HG02678 (cell line): Measurements from ENCODE around the gene SLC4A2.
A peak's percentile ranks its signal among the peaks of the same experiment; 100 is the strongest.

Source experiments
- ATAC-seq: cut with Tn5 transposase; IDR thresholded peaks from one replicate; pipeline ENCODE4 v1.9.1; 2021; ENCODE audit warnings: mild to moderate bottlenecking, moderate library complexity; ENCODE audit not compliant: unreplicated experiment

SLC4A2 gene

DNA sequence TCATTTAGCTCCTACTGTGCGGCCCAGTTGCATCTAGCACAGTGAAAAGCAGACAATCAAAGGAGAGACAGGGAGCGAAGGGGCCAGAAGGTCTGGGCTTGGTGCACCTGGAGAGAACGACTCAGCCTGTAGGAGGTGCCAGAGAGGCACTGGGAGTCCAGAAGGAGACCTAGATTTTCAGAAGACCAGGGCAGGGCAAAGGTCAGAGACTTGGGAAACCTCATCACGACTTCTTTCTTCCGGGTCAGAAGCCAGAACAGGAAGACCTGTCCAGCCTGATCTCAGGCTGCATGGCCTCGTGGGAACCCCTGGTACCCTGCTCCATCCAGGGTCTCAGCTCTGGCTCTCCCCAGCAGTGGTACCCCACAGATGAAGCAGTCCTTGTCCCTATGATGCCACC is 32.0 kb downstream of the SLC4A2 start:
- no peak for ATAC-seq

DNA sequence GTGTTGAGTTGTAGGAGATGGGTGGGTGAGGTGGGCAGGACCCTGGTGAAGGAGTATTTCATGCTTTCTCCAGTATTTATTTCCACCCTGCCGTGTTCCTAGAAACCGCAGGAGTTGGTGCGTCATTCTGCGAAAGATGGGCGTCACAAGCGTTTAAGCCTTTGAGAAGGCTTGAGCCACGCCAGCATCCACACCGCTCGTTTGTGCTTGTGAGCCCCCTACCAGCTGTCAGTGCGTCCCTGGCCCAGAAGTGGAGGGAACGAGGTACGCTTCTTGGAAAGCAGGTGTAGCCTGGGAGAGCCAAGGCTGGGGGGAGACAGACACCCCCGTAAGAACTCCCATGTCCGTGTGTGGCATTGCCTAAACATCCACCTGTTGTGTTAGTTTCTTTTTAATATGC is 32.6 kb downstream of the SLC4A2 start:
- ATAC-seq, result no peak

DNA sequence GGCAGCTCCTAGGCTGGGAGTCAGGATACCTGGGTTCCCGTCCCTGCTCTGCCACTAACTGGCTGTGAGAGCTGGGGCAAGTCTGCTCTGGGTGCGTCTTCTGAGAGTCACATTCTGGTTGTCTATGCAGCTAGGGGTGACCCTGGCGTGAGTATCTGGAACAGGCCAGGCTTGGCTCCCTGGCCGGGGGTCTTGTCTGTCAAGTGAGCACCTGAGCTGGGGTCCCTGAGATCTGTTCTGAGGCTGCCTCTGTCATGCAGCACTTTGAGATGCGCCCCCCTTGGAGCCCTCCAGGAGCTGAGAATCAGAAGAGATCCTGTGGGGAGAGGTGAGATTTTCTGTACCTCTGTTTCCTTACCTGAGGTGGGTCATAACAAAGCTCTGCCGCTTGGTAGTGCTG is 34.4 kb downstream of the SLC4A2 start:
- no peak for ATAC-seq

GRCh38 chr7:151094675-151095074 is 35.3 kb downstream of the SLC4A2 start:
- no peak for ATAC-seq

DNA sequence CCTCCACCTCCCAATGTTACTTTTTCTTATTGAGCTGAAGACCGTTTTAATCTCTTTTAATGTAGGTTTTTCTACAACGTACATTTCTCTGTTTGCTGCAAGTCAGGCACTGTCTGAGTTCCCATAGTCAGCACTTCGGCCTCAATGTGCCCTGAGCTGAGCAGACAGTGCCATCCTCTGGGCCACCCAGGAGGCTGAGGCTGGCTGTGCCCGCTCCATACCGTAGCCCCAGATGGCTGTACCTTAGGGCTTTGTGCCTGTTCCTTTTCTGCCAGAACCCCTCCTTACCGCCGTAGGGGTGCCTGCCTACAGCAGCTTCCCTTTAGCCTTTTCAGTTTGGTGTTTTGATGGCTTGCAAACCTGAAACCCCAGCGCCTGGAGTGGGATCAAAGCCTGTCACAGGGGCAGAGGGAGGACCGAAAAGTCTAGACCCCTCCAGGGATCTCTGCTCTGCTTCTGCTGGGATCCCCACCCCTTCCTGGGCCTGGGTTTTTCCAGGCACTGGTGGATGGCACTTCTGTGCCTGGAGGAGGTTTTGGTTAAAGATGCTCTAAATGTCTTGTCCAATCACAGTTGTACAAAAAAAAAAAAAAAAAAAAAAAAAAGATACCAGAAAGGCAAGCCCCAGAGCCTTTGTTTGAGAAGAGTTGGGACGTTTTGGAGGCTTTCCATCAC is 35.9 kb downstream of the SLC4A2 start:
- ATAC-seq, result no peak

DNA sequence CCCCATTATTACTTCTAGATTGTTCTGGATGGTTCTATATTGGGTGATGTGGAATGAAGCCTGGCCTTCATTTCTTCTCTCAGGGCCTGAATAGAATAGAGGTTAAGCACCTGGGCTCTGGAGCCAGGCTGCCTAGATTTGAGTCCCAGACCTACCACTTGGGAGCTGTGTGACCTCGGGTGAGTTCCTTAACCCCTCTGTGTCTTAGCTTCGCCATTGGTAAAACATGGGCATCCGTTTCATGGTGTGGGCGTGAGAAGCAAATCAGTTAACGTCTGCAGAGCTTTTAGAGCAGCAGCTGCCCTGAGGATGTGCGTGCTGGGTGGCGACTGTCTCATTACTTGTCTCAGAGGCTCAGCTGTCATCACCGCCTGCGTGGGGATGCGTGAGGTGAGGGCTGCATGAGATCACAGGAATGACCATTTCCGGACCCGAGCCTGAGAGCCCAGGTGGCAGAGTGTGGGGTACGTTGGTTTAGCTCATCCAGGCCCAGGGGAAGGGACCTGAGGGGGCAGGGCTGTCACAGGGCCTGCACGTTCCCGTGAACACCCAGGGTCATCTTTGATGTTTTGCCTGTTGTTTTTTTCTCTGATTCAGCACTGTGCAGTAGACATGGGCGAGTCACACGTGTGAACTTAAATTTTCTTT is 36.6 kb downstream of the SLC4A2 start:
- no peak for ATAC-seq

- no peak for ATAC-seq
Observed at GRCh38 chr7:151099486-151100211, 40.3 kb downstream of the SLC4A2 start.

GRCh38 chr7:151100921-151101320 is 41.5 kb downstream of the SLC4A2 start:
- no peak for ATAC-seq

DNA sequence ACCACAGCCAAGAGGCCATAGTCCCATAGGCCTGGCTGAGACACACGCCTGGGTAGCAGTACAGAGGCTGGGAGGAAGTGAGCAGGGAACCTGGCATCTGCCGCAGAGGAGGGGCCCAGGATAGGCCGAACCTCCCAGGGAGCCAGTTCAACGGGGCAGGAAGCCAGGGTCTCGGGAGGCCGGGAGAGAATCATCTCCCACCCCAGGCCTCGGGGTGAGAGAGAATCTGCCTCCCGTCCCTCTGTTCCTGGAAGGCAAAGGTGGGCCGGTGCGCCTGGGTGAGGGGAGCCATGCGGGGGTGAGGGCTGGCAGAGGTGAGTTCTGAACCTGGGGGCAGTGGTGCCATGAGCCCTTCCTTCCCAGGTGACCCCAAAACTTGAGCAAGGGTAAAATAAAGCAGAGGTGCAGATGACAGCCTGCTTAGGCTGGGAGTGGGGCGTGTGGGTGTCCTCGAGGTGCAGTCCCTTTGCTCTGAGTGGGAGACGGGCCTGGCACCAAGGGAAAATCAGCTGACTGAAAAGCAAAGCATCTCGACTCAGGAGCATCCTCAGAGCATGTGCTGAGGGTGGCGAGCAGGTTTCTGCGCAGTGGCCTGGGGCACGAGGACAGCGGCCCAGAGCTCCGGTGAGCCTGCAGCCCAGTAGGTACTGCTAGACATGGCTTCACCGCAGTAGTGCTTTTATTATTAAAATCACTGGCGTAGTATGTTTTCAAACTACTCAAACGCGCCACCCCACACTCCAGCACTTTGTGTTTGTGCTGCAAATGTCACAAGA is 42.4 kb downstream of the SLC4A2 start:
- ATAC-seq, result no peak

- ATAC-seq, result no peak
Observed at GRCh38 chr7:151102991-151103390, 43.6 kb downstream of the SLC4A2 start.

DNA sequence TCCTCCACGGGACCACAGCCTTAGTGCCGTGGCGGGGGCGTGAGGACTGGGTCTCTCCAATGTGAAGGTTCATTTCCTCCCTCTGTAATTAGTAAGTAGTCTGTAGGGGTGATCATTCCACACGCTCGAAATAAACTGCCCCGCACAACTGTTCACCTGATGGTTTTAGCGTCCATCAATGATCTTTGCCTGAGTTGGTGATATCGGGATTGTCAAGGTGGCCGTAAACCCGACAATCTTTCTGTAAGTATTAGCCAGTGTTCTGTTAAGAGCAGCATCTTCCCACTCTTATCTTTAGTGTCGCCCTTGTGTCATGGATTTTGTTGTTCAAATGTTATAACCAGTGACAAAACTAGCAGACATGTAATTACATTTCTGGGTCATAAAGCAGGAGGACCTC is 44.6 kb downstream of the SLC4A2 start:
- no peak for ATAC-seq

GRCh38 chr7:151104411-151105235 is 45.2 kb downstream of the SLC4A2 start:
- no peak for ATAC-seq

- ATAC-seq, result no peak
Observed at GRCh38 chr7:151107882-151108281, 48.5 kb downstream of the SLC4A2 start.

DNA sequence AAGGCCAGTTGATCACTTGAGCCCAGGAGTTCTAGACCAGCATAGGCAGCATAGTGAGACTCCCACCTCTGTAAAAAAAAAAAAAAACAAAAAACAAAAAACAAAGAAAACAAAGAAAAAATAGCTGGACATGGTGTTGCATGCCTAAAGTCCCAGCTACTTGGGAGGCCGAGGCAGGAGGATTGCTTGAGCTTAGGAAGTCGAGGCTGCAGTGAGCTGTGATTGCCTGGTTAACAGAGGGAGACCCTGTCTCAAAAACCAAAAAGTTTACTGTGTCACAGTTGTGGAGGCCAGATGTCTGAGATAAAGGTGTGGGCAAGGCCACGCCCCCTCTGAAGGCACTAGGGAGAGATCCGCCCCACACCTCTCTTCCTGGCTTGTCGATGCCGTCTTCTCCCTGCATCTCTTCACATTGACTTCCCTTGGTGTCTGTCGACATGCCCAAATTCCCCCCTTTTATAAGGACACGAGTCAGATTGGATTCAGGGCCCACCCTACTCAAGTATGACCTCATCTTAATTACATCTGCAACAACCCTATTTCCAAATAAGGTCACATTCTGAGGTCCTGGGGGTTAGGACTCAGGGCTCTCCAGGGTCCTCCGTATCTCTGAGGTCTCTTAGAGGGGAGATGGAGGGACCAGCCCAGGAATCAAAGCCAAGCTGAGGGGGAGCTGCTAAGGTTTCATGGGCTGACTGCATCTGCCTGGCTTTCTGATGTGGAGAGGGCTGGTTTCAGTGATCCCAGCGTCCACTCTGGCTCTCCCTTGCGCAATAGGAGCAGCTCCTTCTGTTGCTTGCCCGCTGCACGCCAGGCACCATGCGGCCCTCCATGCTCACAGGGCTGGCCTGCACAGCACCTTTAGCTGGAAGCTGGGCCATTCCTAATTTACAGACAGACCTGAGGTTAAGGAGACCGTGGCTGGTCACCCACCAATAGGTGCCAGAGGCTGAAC is 50.0 kb downstream of the SLC4A2 start:
- no peak for ATAC-seq

DNA sequence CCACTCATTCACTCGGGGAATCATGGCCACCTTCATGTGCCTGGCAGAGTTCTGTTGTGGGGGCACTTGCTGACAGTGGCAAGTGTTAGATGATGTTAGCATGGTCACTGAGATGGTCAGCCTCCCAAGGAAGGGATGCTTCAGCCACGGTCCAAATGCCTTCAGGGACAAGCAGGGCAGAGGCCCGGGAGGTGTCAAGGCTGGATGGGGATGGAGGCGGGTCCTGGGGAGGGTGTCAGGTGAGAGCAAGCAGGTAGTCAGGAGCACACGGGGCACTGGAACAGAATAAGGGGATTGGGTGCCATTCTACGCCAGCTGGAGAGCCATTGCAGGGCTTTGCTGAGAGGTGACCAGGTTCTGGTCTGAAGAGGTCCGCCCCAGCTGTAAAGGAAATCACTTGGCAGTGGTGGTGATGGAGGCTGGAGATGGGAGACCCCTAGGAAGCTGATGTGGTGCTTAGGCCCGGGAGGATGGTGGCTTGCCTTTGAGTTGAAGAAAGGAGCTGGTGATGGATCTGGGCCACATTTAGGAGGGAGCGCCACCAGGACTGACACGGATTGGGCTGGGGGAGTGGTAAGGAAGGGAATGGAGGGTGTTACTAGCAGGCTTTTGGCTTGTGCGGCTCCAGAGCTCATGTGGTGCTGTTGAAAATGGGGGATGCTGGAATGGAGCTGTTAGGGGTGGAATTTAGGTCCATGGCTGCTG is 51.0 kb downstream of the SLC4A2 start:
- no peak for ATAC-seq

- peak; percentile 84 for ATAC-seq
Observed at GRCh38 chr7:151110941-151111645, 51.7 kb downstream of the SLC4A2 start.

GRCh38 chr7:151113344-151114150 is 54.2 kb downstream of the SLC4A2 start:
- ATAC-seq, result no peak
